HG03039 (cell line): ENCODE data around the gene ZNF697.
"Not testable (repeated sequence)": the region's sequence is repeated elsewhere in the genome, so short reads cannot be mapped to it uniquely, and the experiment has no call there.

ENCODE experiments used
- ATAC-seq: cut with Tn5 transposase; IDR thresholded peaks from one replicate; pipeline ENCODE4 v1.9.1; 2021; ENCODE audit warnings: mild to moderate bottlenecking, moderate library complexity; ENCODE audit not compliant: unreplicated experiment

ZNF697 gene

DNA sequence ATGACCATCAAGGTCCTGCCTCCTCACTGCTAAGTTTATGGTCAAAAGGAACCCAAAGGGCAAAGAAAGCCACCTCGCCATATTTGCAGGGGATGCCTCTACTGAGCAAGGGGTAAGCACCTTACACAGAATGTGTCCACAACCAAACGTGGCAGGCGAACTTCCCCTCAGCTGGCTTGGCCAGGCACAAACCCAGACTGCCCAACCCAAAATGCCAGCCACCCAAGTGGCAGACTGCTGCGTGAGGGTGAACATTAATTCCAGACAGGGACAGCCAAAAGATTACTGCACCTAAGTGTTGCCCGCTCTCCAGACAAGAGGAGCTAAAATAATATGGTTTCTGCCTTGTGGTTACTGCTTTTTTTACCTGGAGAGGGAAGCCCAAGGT is 16.0 kb downstream of the ZNF697 start:
- ATAC-seq = no peak

- no peak for ATAC-seq
Measured at GRCh38 chr1:119631433-119632102, 16.5 kb downstream of the ZNF697 start.

GRCh38 chr1:119631086-119631432 is 17.0 kb downstream of the ZNF697 start:
- ATAC-seq = no peak

DNA sequence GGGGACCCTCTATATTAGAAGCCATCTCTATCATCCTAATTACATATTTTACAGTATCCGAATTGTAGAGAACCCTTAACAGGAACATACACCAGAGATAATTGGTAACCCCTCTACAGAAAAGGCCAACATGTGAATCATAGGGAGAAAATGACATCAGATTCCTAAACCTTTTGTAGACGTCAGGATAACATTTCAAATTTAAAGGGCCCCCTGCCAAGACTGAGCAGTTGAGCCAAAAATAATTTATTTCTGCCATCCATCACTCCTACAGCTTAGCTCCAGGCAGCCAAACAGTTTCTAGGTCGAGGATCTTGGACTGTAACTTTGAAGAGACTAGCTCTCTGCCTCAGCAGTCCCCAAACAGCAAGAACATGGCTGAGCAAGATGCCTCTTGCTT is 21.2 kb downstream of the ZNF697 start:
- ATAC-seq = no peak

DNA sequence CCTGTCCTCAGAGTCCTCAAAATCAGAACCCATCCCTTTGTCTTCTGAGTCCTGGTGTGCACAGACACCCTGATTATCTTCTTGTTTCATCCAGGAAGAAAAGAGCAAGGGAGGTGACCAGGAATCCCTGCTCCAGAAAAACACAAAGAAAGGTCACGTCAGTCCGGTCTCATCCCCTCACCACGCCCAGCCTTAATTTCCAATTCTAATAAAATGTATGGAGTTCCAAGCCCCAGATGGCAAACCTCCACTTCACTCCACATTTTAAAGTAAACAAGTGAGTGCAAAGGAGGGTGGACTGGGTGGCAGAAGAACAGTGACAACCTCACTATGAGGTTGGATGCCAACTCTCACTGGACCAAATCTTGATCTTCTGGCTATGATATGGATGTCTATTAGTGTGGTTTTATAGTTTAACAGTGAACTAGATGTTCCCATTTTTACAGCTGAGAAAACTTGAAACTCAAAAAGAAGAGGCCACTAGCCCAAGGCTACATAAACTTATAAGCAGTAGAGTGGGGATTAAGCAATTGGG is 22.0 kb downstream of the ZNF697 start:
- no peak for ATAC-seq

DNA sequence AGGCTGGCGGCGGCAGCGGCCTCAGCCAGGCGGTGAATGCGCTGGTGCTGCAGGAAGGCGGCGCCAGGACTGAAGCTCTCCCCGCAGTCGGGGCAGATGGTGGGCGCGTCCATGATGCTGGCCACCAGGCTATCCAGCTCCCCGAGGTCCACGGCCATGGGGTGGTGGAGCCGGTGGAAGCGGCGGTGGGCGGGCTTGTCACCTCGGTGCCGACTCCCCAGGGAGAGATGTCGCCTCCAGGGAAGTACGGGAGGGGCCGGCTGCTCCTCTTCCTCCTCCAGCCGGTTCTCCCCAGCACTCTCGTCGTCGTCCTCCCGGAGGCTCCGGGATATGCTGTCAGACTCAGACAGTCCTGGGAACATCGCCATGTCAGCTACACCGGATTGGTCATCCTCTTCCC is 24.4 kb downstream of the ZNF697 start:
- ATAC-seq = no peak

- no peak for ATAC-seq
Measured at GRCh38 chr1:119623193-119623515, 24.9 kb downstream of the ZNF697 start.

DNA sequence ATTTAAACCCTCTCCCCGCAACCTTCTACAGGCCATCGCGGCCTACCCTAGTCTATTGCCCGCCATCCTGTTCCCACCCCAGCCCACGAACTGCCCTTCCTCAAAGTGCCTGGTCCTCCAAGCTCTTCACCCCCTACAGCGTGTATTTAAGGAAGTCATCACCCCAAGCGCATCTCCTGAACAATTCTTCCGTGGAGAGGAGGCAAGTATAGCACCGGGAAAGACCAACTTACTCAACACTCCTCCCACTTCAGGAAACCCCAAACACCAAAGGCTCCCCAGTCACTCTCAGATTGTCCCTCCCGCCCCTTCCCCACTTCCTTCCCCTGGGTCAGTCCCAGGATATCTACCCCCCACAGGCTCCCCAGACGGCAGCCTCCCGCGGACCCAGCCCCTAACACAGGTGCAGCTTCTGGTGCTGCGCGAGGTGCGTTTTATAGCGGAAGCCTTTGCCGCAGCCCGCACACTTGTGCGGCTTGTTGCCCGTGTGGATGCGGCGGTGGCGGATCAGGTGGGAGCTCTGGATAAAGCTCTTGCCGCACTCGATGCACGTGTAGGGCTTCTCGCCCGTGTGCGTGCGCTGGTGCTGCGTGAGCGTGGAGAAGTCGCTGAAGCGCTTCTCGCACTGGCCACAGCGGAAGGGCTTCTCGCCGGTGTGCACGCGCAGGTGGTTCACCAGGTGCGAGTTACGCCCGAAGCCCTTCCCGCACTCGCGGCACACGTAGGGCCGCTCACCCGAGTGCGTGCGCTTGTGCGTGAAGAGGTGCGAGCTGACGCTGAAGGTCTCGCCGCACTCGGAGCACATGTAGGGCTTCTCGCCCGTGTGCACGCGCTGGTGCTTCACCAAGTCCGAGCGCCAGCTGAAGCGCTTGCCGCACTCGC is 25.5 kb downstream of the ZNF697 start:
- no peak for ATAC-seq

- no peak for ATAC-seq
Measured at GRCh38 chr1:119621705-119622104, 26.4 kb downstream of the ZNF697 start.

DNA sequence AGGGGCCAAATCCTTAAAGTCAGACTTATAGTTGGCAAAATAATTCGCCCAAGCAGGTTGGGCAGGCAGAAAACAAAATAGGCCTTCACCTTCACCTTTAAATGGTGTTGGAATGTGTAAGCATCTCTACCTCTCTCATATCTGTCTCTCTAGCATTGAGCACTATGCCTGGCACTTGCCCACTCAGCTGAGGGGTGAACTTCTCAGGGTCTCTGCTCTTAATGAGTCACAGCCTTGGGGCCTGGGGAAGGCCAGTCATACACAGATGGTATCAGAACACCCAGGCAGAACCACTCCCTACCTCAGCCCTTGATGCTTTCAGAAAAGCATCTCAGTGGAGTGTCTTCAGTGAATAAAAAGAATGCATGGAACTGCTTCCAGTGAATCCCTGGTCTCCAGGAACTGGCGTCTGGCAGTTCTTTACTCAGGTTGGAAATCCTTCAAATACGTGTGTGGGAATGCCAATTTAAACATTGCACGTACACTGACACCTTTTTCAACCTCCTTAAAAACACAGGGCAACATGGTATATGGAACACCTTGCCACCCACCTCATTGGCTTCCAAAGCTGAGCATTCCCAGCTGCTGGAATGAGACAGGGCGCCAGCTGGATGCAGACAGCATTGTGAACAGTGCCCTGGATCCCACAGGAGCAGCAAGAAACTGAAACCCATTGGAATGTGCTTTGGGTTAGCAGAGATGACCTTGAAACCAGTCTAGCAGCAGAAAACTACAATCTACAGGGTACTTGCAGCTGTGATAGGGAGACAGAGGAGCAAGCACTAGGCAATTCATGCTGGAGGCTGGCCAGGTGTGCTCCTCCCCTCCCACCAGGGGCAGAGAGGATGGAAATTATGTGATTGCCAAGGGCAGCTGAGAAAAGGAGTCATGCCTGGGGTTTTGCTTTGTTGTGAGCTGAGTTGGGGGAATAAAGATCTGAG is 30.0 kb downstream of the ZNF697 start:
- no peak for ATAC-seq

GRCh38 chr1:119616748-119617147 is 31.3 kb downstream of the ZNF697 start:
- ATAC-seq = not testable (repeated sequence)

DNA sequence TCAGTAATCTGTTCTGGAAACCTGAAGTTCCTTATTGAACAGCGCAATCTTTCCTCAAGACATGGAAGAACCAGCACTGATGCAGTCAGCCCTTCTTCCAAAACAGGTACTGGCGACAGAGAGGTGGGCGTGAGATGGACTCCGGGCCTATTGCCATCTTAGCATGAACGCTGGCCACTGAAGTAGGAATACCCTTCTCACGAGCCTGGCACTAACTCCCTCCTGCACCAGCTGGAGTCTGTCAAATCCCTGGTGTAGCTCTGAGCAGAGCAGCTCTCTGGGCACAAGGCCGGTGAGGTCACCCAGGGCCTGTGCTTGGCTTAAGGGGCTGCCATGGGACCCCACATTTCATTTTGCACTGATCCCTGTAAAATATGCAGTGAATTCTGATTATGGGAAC is 33.0 kb downstream of the ZNF697 start:
- ATAC-seq = not testable (repeated sequence)

DNA sequence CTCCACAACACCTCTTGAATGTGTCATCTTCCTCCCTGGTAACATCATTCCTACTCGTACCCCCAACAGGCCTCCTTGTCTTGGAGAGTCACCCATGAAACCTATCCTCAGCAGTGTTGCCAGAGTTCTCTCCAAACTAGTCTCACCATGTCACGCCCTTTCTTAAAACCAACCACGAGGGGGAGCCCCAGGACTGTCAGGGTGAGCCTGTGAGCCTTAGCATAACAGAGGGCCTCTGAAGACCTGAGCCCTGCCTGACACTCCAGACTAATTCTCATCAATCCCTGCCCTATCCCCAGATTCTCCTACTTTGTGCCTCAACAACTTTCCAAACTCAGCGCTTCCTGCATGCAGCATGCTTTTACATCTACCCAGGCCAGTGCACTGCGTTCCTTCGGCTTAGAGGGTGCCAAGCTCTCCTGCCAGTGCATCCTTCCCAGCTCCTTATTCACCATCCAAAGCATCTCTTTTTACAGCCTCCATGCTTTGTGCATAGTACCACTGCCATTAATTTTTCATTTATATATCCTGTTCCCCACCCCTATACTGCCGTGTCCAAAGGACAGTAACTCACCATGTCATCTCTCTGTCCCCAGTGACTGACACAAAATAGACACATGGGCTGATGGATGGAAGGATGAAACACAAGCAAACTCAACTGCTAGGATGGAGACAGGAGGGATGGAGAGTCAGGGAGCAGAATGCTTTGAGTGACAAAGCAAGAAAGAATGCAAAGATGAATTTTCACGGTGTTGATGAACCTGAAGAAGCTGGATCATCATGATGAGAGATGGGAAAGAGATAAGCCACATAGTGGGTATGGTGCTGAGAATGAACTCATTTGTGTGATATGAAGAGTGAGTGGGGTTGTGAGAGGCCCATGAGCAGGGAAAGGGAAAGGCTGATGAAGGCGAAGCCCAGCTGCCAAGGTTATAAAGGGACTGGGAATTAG is 34.0 kb downstream of the ZNF697 start:
- ATAC-seq = no peak

DNA sequence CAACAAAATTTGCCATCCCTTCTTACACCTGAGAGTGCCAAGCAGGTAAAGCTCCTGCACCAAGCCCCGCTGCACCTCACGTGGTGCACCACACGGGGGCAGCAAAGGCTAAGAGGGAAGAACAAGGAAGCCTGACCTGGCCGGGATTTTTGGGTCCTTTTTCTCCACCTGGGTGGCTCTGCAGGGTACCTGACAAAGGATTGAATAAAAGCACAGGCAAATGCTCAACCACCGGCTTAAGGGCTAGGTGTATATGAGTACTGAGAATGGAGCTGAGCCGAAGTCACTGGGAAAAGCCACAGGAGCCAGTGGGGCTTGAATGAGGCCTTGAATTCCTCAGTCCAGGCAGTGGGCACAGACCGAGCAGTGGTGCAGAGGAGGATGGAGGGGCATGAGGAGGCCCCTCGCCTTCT is 36.4 kb downstream of the ZNF697 start:
- ATAC-seq = no peak

DNA sequence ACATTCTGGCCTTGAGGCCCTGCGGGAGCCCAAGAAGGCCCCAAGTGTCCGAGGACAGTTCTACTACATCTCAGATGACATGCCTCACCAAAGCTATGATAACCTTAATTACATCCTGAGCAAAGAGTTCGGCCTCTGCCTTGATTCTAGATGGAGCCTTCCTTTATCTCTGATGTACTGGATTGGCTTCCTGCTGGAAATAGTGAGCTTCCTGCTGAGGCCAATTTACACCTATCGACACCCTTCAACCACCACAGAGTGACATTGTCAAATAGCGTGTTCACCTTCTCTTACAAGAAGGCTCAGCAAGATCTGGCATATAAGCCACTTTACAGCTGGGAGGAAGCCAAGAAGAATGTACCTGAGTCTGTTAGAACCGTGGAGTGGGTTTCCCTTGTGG is 39.2 kb downstream of the ZNF697 start:
- ATAC-seq = not testable (repeated sequence)

DNA sequence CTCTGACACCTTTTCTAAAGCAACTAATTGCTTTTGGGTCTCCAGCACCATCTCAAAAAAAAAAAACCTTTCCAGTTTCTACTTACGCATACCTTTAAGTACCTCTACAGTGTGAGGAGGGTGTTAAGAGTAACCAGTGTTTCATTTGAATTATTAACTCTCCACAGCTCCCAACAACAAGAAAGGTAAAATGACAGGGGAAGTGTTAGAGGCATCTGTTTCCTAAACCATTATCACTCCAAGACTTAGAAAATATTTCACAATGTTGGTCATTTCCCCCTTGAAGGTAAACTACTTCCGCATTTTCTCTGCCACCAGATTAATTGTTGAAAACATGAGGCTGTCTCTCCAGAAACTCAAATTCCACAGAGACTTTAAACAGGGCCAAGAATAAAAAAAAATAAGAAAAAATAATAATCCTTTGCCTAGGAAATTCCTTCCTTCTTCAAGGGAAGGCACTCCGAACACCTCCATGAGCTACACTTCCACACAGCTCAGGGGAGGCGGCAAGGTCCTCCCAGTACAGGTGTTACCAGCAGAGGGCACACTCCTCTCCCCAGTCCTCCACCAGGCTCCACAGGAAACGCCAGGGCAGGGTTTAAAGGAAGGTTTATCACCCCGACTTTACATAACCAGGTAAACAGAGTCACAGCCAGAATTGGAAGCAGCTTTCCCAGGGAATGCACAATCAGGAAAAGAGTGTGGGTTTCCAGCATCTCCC is 40.8 kb downstream of the ZNF697 start:
- not testable (repeated sequence) for ATAC-seq

- ATAC-seq = no peak
Measured at GRCh38 chr1:119606394-119606793, 41.7 kb downstream of the ZNF697 start.

- ATAC-seq = no peak
Measured at GRCh38 chr1:119605686-119606085, 42.4 kb downstream of the ZNF697 start.

DNA sequence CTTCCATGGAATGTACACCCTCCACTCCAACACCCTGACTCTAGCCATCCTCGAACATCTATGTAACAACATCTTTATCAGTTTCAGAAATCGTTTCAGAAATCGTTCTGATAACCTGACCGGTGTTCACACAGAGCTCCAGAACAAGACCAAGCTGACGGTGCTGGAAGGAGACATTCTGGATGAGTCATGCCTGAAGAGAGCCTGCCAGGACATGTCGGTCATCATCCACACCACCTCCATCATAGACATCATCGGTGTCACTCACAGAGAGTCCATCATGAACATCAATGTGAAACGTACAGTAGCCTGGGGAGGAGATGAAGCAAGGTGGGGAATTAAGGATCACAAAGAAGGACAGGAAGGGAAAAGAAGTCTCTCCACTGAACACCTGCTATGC is 43.0 kb downstream of the ZNF697 start:
- ATAC-seq = not testable (repeated sequence)
